HG03280 (cell line): ENCODE measurements around the gene UBTD1.
"Not testable (repeated sequence)": the region's sequence is repeated elsewhere in the genome, so short reads cannot be mapped to it uniquely, and the experiment has no call there.

Experiments
- ATAC-seq: cut with Tn5 transposase; IDR thresholded peaks from one replicate; pipeline ENCODE4 v1.9.1; 2021; ENCODE audit warnings: mild to moderate bottlenecking, moderate library complexity; ENCODE audit not compliant: unreplicated experiment

Gene UBTD1

DNA sequence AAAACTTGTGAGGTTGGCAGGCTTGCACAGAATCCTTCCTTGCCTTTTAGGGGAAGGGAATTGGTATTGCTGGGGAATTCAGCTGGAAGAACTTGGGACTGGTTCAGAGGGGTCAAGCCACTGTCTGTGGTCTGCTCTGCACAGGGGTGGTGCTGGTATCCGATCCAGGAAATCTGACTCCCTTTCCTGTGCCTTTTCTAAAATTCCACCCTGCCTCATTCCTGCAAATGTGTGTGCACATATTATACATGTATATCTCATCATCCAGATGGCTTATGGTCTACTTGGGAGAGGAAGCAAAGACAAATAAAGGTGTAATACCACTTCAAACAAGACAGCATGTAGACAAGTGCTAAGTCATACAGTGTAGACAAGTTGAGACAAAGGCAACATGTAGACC lies 14.3 kb downstream of the UBTD1 start:
- ATAC-seq = no peak

DNA sequence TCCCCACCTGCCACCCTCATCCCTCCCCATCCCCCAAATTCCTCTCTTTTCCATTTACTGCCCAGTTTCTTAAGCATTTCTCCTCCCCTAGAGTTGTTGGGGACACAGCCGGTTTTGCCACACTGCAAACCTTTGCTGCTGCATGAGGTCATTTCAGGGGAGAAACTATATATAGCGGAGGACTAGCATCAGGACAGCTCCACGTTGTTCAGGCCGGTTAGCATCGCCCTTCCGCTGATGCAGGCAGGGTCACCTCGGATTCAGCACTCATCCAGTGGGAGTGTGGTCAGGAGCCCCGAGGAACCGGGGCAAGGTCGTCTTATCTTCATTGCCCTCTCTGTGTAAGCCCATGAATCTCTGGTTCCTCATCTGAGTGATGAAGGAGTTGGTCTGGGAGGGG lies 15.6 kb downstream of the UBTD1 start:
- no peak for ATAC-seq

GRCh38 chr10:97515271-97515978 lies 16.7 kb downstream of the UBTD1 start:
- ATAC-seq = no peak

DNA sequence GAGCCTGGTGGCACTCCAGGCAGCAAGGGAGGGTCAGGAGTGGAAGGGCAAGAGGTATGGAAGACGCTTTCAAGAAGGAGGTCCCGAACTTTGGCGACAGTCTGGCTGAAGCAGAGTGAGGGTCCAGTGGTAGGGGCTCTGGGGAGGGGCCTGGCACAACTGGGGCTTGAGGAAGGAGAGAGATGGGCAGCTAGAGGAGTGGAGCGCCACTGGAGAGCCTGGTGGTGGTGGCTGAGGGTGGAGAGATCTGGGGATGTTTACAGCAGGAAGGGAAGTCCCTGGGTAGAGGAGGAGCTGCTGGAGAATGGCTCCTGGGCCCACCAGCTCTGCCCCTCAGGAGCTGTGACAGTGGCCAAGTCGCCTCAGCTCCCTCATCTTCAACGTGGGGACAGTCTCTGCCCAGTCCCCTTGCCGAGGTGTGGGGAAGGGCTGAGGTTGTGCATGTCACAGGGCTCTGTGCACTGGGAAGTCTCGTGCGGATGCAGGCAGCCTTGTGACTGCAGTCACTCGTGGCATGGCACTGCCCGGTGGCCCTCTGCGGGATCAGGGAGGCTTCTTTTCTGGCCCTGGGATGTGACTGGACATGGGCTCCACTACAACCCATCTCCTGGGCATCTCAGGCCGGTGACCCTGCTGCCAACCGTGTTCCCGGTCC lies 18.5 kb downstream of the UBTD1 start:
- ATAC-seq = no peak

DNA sequence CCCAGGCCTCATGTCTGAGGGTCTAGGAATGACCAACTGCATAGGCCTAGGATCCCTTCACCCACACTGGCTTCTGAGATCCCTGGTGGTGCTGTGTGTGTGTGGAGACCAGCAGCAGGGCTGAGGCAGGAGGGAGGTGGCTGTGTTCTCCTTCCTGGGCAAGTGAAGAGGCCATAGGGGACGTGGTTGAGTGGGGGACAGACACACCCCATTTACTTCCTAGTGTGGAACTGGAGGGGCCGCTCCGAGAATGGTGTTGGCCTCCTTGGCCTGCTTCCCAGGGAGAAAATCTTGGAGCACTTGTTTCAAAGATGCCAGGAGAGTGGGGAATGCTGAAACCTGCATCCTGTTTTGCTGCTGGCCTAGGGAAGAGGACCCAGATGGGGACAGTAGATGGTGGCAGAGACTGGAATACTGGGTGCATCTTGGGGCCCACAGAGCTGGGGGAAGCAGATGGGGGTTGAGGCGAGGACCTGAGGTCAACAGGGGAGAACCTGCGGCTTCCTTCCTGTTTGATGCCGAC lies 19.1 kb downstream of the UBTD1 start:
- no peak for ATAC-seq

DNA sequence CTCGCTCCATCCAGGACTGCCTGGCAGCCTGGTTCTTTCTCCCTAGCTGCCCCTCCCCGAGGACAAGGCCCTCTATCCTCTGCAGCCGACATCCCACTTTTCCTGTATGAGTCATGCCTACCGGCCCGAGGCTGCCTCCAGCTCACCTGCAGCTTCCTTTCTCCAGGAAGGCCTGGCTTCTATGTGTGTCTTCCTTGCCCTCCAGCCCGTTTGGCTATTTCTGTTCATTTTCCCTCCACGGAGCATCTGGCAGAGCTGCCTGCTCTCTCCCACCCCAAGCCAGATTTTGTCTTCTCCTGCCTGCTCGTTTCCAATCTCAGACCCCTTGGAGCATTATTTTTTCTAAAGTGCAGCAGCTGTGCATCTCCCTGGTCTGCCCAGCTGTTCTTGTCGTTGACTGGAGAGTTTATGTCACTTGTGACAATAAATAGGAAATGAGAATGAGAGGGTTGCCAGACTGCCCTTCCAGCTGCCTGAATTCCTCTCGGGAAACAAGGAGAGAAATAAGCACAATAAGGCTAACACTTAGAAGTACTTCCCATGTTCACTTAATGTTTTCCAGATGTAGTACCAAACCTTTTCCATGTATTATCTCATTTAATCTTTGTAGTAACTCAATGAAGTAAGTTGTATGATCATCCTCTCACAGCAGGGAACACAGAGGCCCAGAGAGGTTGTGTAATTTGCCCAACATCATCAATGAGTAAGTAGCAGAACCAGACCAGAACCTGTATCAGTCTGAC lies 19.7 kb downstream of the UBTD1 start:
- no peak for ATAC-seq

DNA sequence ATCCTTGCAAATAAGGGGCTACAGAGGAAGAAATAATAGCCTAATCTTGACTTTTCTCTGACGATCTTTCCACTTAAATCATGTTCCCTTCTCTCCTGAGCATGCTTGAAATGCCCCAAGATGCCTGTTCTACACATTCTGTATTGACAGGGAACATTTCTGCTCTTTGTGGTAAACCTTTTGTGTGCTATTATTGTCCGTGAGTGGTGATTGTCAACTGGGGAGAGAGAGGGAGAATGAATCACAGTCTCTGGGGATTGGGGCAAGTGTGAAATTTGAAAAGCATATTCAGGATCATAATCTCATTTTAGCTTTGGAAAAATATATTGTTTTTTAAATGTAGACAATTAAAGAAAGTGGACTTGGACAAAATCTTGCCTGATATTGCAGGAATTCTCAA lies 20.6 kb downstream of the UBTD1 start:
- ATAC-seq = no peak

GRCh38 chr10:97520520-97520919 lies 21.8 kb downstream of the UBTD1 start:
- ATAC-seq = no peak

- ATAC-seq = no peak
These were observed 22.4 kb downstream of the UBTD1 start for GRCh38 chr10:97520978-97521761.

DNA sequence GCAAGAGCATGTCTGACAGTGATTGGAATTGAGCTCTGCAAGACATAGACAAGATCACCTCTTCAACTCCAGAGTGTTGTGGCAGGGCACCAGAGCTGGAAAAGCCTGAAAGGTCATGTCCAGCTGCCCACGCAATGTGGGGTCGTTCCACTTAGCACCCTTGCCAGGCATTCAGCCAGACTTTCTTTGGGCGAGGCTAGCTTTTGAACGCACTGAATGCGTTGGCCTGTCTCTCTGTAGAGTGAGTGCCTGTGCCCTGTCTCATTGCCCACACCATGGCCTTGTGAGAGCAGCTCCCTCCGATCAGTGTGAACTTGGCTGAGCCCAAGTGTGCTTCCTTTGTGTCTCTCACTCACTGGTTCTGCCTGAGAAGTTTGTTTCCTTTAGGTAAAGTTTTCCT lies 23.3 kb downstream of the UBTD1 start:
- no peak for ATAC-seq

DNA sequence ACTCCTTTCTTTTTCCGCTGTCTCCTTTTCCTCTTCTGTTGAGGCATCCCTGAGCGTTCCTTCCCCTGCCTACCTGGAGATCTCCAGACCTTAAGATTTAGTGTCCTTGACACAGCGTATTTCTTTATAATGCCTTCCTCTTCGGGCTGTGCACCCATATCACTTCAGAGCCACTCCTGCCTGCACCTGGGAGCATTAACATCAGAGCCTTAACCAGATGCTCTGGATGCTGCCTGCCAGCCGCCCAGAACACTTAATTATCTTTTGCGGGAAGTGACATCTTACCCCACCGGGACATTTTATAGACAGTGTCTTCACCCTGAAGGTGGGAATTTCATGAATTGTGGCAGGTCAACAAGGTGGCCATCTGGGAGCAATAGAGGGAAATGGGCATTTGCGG lies 24.2 kb downstream of the UBTD1 start:
- no peak for ATAC-seq

DNA sequence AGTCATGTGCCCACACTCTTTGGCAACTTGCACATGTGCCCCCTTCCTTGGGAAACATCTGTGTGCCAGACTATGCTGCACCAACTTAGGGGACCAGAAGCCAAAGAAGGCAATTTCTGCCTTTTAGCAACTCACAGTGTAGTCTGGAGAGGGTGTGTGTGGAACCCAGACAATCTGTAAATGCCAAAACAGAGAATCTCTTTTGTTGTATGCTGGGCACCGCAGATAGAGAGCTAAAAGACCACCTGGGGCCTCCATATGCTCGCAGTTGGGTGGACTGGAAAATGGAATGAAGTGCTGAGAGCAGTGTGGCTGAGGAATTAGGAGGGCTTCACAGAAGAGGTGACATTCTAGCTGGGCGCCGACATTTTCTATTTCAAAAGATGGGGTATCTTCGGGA lies 26.4 kb downstream of the UBTD1 start:
- no peak for ATAC-seq

DNA sequence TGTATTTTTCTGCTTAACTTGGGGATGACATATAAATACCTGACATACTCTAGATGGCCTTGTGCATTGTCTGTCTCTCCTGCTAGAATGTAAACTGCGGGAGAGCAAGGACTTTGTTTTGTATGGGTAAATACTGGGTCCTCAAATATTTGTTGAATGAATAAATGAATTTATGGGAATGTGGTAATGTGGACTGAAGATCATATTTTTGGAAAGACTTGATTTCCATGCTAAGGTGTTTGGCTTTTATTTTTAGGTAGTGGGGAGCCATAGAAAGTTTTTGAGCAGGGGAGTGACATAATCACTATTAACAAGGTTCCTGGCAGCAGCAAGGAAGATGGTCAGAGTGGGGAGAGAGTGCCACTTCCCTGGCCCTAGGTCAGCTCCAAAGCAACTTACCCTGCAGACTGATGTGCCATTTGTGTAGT lies 27.0 kb downstream of the UBTD1 start:
- ATAC-seq = no peak

GRCh38 chr10:97528876-97529275 lies 30.2 kb downstream of the UBTD1 start:
- not testable (repeated sequence) for ATAC-seq

DNA sequence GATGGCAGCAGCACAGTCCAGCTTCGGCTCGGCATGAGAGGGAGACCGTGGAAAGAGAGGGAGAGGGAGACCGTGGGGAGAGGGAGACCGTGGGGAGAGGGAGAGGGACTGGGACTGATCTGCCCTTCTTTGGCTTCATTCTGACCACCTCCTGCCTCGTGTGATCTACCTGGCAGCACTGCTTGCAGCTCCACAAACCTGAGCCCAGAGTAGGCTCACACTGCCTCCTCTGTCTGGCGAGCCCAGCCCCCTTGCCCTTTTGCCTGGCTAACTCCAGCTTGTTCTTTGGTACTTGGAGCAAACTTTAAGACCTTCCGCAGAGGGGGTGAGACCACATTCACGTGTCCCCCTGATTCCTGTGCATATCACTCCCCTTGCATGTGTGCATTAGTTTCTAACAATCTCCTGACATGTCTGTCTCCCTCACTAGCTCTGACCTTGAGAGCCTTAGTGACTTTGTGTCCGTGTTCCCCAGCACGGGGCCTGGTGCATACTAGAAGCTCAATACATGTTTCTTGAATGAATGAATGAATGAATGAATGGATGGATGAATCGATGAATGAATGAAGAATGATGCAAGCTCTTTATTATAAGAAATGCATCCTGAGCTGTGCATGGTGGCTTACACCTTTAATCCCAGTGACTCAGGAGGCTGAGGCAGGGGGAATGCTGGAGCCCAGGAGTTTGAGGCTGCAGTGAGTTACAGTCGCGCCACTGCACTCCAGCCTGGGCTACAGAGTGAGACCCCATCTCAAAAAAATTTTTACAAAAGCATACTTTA lies 31.2 kb downstream of the UBTD1 start:
- no peak for ATAC-seq

DNA sequence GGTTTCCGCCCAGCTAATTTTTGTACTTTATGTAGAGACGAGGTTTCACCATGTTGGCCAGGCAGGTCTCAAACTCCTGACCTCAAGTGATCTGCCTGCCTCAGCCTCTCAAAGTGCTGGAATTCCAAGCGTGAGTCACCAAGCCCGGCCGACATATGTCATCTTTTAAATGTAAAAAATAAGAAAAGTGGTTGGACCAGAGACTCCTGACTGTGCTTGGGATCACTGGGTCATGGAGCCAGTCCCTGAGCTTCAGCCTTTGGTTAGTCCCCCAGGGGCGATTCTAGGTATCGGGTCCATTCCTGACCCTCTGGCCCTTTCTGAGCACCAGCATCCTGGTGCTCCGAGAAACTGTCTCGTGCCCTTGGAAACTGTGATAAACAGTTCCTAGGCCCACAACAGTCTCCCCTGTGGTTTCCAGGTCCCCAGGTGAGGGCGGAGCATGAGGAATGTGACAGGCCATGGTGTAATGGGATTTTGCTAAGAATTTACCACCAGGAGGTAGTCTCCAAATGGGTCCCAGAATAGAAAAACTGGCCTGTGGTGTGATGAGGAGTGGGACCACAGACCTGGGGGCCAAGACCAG lies 32.8 kb downstream of the UBTD1 start:
- ATAC-seq = no peak

- ATAC-seq = no peak
These were observed 34.4 kb downstream of the UBTD1 start for GRCh38 chr10:97532935-97533671.

DNA sequence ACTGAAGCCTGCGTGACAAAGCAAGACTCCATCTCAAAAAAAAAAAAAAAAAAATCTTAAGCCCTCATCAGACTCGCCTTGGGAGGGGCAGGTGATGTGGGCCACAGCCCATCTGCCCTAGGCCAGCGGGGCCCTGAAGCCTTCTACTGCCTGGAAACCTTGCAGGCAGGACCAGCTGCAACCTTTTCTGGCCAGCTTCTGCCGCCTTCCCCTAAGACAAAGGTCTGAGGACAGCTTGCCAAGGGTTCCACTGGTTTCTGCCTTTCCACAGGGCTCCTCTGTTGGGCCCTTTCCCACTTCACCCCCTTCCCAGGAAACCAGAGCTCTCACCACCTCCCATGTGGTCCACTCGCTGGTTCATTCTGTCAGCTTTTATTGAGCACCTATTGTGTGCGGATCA lies 35.2 kb downstream of the UBTD1 start:
- no peak for ATAC-seq

GRCh38 chr10:97534746-97535367 lies 36.1 kb downstream of the UBTD1 start:
- ATAC-seq = no peak
